ENCODE results near the gene TTC34. TPM values are rescaled to one million over a fixed set of nuclear protein-coding genes. Genes with fewer than 3 reads are reported as not detected.
"Not testable (repeated sequence)": the region's sequence is repeated elsewhere in the genome, so short reads cannot be mapped to it uniquely, and the experiment has no call there.

Gene TTC34
- total RNA-seq, 4 donors from 2014 or later = not detected

DNA sequence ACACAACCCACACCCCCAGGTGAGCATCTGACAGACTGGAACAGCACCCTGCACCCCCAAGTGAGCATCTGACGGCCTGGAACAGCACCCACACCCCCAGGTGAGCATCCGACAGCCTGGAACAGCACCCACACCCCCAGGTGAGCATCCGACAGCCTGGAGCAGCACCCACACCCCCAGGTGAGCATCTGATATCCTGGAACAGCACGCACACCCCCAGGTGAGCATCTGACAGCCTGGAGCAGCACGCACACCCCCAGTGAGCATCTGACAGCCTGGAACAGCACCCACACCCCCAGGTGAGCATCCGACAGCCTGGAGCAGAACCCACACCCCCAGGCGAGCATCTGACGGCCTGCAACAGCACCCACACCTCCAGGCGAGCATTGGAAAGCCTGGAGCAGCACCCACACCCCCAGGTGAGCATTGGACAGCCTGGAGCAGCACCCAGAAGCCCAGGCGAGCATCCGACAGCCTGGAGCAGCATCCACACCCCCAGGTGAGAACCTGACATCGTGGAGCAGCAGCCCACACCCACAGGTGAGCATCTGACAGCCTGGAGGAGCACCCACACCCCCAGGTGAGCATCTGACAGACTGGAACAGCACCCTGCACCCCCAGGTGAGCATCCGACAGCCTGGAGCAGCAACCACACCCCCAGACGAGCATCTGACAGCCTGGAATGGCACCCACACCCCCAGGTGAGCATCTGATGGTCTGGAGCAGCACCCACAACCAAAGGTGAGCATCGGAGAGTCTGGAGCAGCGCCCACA, 149.2 kb downstream of the TTC34 start:
- H3K4me3 ChIP-seq; ATAC-seq; DNase-seq; H3K4me1 ChIP-seq; intact Hi-C loops (cut with DNase I; ENCODE audit: low total_unique reads); H3K27ac ChIP-seq; H3K36me3 ChIP-seq; H3K9me3 ChIP-seq; in situ Hi-C loops (cut with MboI; ENCODE audit: low sequenced_read_pairs in 4 of 4): not testable (repeated sequence)
- peaks cover 0 to 12% (median 2%) of the 10 kb centered on the region in 3 donors for H3K27me3 ChIP-seq

GRCh38 chr1:2650967-2651645, 150.4 kb downstream of the TTC34 start:
- in situ Hi-C loops (cut with MboI; ENCODE audit: low sequenced_read_pairs in 4 of 4) = no loop called here
- no peaks in the 10 kb centered on the region for H3K4me1 ChIP-seq
- intact Hi-C loops (cut with DNase I; ENCODE audit: low total_unique reads) = no loop called here
- TF ChIP-seq POLR2A (IDR thresholded peaks at IDR 0.05) = no peak
- TF ChIP-seq, protein P1, sequence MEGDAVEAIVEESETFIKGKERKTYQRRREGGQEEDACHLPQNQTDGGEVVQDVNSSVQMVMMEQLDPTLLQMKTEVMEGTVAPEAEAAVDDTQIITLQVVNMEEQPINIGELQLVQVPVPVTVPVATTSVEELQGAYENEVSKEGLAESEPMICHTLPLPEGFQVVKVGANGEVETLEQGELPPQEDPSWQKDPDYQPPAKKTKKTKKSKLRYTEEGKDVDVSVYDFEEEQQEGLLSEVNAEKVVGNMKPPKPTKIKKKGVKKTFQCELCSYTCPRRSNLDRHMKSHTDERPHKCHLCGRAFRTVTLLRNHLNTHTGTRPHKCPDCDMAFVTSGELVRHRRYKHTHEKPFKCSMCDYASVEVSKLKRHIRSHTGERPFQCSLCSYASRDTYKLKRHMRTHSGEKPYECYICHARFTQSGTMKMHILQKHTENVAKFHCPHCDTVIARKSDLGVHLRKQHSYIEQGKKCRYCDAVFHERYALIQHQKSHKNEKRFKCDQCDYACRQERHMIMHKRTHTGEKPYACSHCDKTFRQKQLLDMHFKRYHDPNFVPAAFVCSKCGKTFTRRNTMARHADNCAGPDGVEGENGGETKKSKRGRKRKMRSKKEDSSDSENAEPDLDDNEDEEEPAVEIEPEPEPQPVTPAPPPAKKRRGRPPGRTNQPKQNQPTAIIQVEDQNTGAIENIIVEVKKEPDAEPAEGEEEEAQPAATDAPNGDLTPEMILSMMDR (IDR thresholded peaks at IDR 0.05 in 4 of 5, conservative IDR thresholded peaks at IDR 0.05 in 1 of 5) = no peak
- no peak overlapping the region for H3K4me3 ChIP-seq
- no peaks in the 10 kb centered on the region for H3K9me3 ChIP-seq
- H3K36me3 ChIP-seq = no peaks in the 10 kb centered on the region
- ATAC-seq = no peak
- DNase-seq = no peak
- H3K27me3 ChIP-seq = peaks cover 0 to 12% (median 2%) of the 10 kb centered on the region in 3 donors
- H3K27ac ChIP-seq = no peak overlapping the region

DNA sequence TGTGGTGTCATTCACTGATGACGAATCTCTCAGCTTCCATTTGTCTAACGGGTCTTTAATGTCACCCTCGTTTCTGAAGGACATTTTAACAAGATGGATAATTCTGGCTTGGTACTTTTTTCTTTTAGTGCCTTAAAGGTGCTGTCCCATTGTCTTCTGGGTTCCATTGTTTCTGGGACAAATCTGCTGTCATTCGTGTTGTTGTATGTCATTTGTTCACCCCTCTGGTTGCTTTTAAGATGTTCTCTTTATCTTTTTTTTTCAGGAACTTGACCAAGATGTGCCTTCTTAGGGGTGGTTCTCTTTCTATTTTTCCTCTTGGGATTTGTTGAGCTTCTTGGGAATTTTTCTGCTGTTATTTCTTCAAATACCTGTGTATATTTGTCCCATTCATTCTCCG, 154.7 kb downstream of the TTC34 start:
- Histone ChIP-seq H3K4me1 (peaks cover 0 to 10% of the 10 kb centered on the region in 2 donors), H3K9me3 (no peaks in the 10 kb centered on the region), H3K36me3 (no peaks in the 10 kb centered on the region), H3K27ac (no peak overlapping the region), H3K4me3 (no peak overlapping the region), H3K27me3 (peaks cover 2 to 13% (median 7%) of the 10 kb centered on the region in 3 donors)
- in situ Hi-C loops (cut with MboI; ENCODE audit: low sequenced_read_pairs in 4 of 4) (no loop called here), intact Hi-C loops (cut with DNase I; ENCODE audit: low total_unique reads) (loop anchor here (10.0 kb wide), 1 partner anchor 92 kb away; the partner anchor contains the start of gene TNFRSF14)
- no peak for ATAC-seq
- DNase-seq = no peak
- TF ChIP-seq, protein P1 (IDR thresholded peaks at IDR 0.05 in 4 of 5, conservative IDR thresholded peaks at IDR 0.05 in 1 of 5) = no peak
- TF ChIP-seq POLR2A (IDR thresholded peaks at IDR 0.05) = no peak

GRCh38 chr1:2645776-2646175, 155.7 kb downstream of the TTC34 start:
- H3K36me3 ChIP-seq = no peaks in the 10 kb centered on the region
- no peak for DNase-seq
- H3K4me3 ChIP-seq = no peak overlapping the region
- no peaks in the 10 kb centered on the region for H3K9me3 ChIP-seq
- in situ Hi-C loops (cut with MboI; ENCODE audit: low sequenced_read_pairs in 4 of 4) = no loop called here
- H3K4me1 ChIP-seq = peaks cover 0 to 10% of the 10 kb centered on the region in 2 donors
- intact Hi-C loops (cut with DNase I; ENCODE audit: low total_unique reads) = loop anchor here (10.0 kb wide), 1 partner anchor 91 kb away; the partner anchor contains the start of gene TNFRSF14
- H3K27me3 ChIP-seq = peaks cover 2 to 15% (median 7%) of the 10 kb centered on the region in 3 donors
- TF ChIP-seq POLR2A (IDR thresholded peaks at IDR 0.05) = no peak
- TF ChIP-seq, protein P1 (IDR thresholded peaks at IDR 0.05 in 4 of 5, conservative IDR thresholded peaks at IDR 0.05 in 1 of 5) = no peak
- ATAC-seq = no peak
- no peak overlapping the region for H3K27ac ChIP-seq

- ATAC-seq (no peak), DNase-seq (no peak)
- H3K27me3 ChIP-seq = peaks cover 2 to 15% (median 7%) of the 10 kb centered on the region in 3 donors
- in situ Hi-C loops (cut with MboI; ENCODE audit: low sequenced_read_pairs in 4 of 4) (no loop called here), intact Hi-C loops (cut with DNase I; ENCODE audit: low total_unique reads) (loop anchor here (10.0 kb wide), 1 partner anchor 90 kb away; the partner anchor contains the start of gene TNFRSF14)
- H3K9me3 ChIP-seq = no peaks in the 10 kb centered on the region
- no peak overlapping the region for H3K27ac ChIP-seq
- H3K36me3 ChIP-seq = no peaks in the 10 kb centered on the region
- TF ChIP-seq, protein P1 (IDR thresholded peaks at IDR 0.05 in 4 of 5, conservative IDR thresholded peaks at IDR 0.05 in 1 of 5) = no peak
- no peak overlapping the region for H3K4me3 ChIP-seq
- H3K4me1 ChIP-seq = peaks cover 0 to 10% of the 10 kb centered on the region in 2 donors
Measured at GRCh38 chr1:2645143-2645542, 156.3 kb downstream of the TTC34 start.
